ENCODE results near the gene MYRIP.

Gene MYRIP

GRCh38 chr3:39960515-39961191 lies 151.2 kb downstream of the MYRIP start:
- 83 to 94% methylated on average over 5 of the region's 5 CpGs for WGBS, 2 experiments
- Histone ChIP-seq H3K4me1 (ENCODE audit: control insufficient read depth, insufficient read depth, low read length) (no peaks in the 10 kb centered on the region), H3K36me3 (ENCODE audit: control insufficient read depth, insufficient read depth, low read length) (no peaks in the 10 kb centered on the region), H3K27ac (ENCODE audit: insufficient read depth, low read depth, low read length, poor library complexity, severe bottlenecking) (no peak overlapping the region), H3K4me3 (ENCODE audit: insufficient read depth, low read depth, low read length) (no peak overlapping the region), H3K9me3 (ENCODE audit: control insufficient read depth, low read length) (no peaks in the 10 kb centered on the region), H3K27me3 (ENCODE audit: control insufficient read depth, insufficient read depth, low read length, poor library complexity, severe bottlenecking) (no peaks in the 10 kb centered on the region)

- H3K4me3 ChIP-seq (ENCODE audit: insufficient read depth, low read depth, low read length) = no peak overlapping the region
- no peaks in the 10 kb centered on the region for H3K4me1 ChIP-seq (ENCODE audit: control insufficient read depth, insufficient read depth, low read length)
Observed at GRCh38 chr3:39961230-39961629, 151.8 kb downstream of the MYRIP start.

GRCh38 chr3:39962581-39962980 lies 153.2 kb downstream of the MYRIP start:
- Histone ChIP-seq H3K27ac (ENCODE audit: insufficient read depth, low read depth, low read length, poor library complexity, severe bottlenecking) (no peak overlapping the region), H3K36me3 (ENCODE audit: control insufficient read depth, insufficient read depth, low read length) (no peaks in the 10 kb centered on the region), H3K4me3 (ENCODE audit: insufficient read depth, low read depth, low read length) (no peak overlapping the region), H3K4me1 (ENCODE audit: control insufficient read depth, insufficient read depth, low read length) (no peaks in the 10 kb centered on the region), H3K9me3 (ENCODE audit: control insufficient read depth, low read length) (no peaks in the 10 kb centered on the region), H3K27me3 (ENCODE audit: control insufficient read depth, insufficient read depth, low read length, poor library complexity, severe bottlenecking) (no peaks in the 10 kb centered on the region)
- WGBS, 2 experiments = 86% methylated on average over 1 of the region's 1 CpG; no CpG with 5 or more reads in 1 of the 2 experiments

More at GRCh38 chr3:39961230-39961629, 151.8 kb downstream of the MYRIP start:
- Histone ChIP-seq H3K36me3 (ENCODE audit: control insufficient read depth, insufficient read depth, low read length) (no peaks in the 10 kb centered on the region), H3K9me3 (ENCODE audit: control insufficient read depth, low read length) (no peaks in the 10 kb centered on the region), H3K27me3 (ENCODE audit: control insufficient read depth, insufficient read depth, low read length, poor library complexity, severe bottlenecking) (no peaks in the 10 kb centered on the region), H3K27ac (ENCODE audit: insufficient read depth, low read depth, low read length, poor library complexity, severe bottlenecking) (no peak overlapping the region)
- WGBS, 2 experiments = 91 to 96% methylated on average over 3 of the region's 4 CpGs

GRCh38 chr3:39965461-39965860 lies 156.1 kb downstream of the MYRIP start:
- Histone ChIP-seq H3K27me3 (ENCODE audit: control insufficient read depth, insufficient read depth, low read length, poor library complexity, severe bottlenecking) (no peaks in the 10 kb centered on the region), H3K27ac (ENCODE audit: insufficient read depth, low read depth, low read length, poor library complexity, severe bottlenecking) (no peak overlapping the region)

GRCh38 chr3:39965997-39966396 lies 156.6 kb downstream of the MYRIP start:
- 95% methylated on average over 2 of the region's 2 CpGs for WGBS, 2 experiments

More at GRCh38 chr3:39965461-39965860, 156.1 kb downstream of the MYRIP start:
- H3K9me3 ChIP-seq (ENCODE audit: control insufficient read depth, low read length) = no peaks in the 10 kb centered on the region
- H3K4me1 ChIP-seq (ENCODE audit: control insufficient read depth, insufficient read depth, low read length) = no peaks in the 10 kb centered on the region
- no peaks in the 10 kb centered on the region for H3K36me3 ChIP-seq (ENCODE audit: control insufficient read depth, insufficient read depth, low read length)
- no peak overlapping the region for H3K4me3 ChIP-seq (ENCODE audit: insufficient read depth, low read depth, low read length)

GRCh38 chr3:39970982-39971381 lies 161.6 kb downstream of the MYRIP start:
- Histone ChIP-seq H3K27me3 (ENCODE audit: control insufficient read depth, insufficient read depth, low read length, poor library complexity, severe bottlenecking) (no peaks in the 10 kb centered on the region), H3K4me1 (ENCODE audit: control insufficient read depth, insufficient read depth, low read length) (no peaks in the 10 kb centered on the region), H3K27ac (ENCODE audit: insufficient read depth, low read depth, low read length, poor library complexity, severe bottlenecking) (no peak overlapping the region), H3K4me3 (ENCODE audit: insufficient read depth, low read depth, low read length) (no peak overlapping the region), H3K9me3 (ENCODE audit: control insufficient read depth, low read length) (no peaks in the 10 kb centered on the region), H3K36me3 (ENCODE audit: control insufficient read depth, insufficient read depth, low read length) (no peaks in the 10 kb centered on the region)
- 87 to 97% methylated on average over 1 to 2 of the region's 2 CpGs for WGBS, 2 experiments

More at GRCh38 chr3:39965997-39966396, 156.6 kb downstream of the MYRIP start:
- Histone ChIP-seq H3K27me3 (ENCODE audit: control insufficient read depth, insufficient read depth, low read length, poor library complexity, severe bottlenecking) (no peaks in the 10 kb centered on the region), H3K27ac (ENCODE audit: insufficient read depth, low read depth, low read length, poor library complexity, severe bottlenecking) (no peak overlapping the region), H3K9me3 (ENCODE audit: control insufficient read depth, low read length) (no peaks in the 10 kb centered on the region), H3K4me3 (ENCODE audit: insufficient read depth, low read depth, low read length) (no peak overlapping the region), H3K36me3 (ENCODE audit: control insufficient read depth, insufficient read depth, low read length) (no peaks in the 10 kb centered on the region), H3K4me1 (ENCODE audit: control insufficient read depth, insufficient read depth, low read length) (no peaks in the 10 kb centered on the region)

GRCh38 chr3:39971559-39972031 lies 162.2 kb downstream of the MYRIP start:
- WGBS, 2 experiments = 100% methylated on average over 1 of the region's 3 CpGs
- H3K9me3 ChIP-seq (ENCODE audit: control insufficient read depth, low read length) = no peaks in the 10 kb centered on the region
- H3K4me3 ChIP-seq (ENCODE audit: insufficient read depth, low read depth, low read length) = no peak overlapping the region
- no peaks in the 10 kb centered on the region for H3K4me1 ChIP-seq (ENCODE audit: control insufficient read depth, insufficient read depth, low read length)
- H3K27me3 ChIP-seq (ENCODE audit: control insufficient read depth, insufficient read depth, low read length, poor library complexity, severe bottlenecking) = no peaks in the 10 kb centered on the region
- H3K27ac ChIP-seq (ENCODE audit: insufficient read depth, low read depth, low read length, poor library complexity, severe bottlenecking) = no peak overlapping the region
- no peaks in the 10 kb centered on the region for H3K36me3 ChIP-seq (ENCODE audit: control insufficient read depth, insufficient read depth, low read length)

- H3K4me3 ChIP-seq (ENCODE audit: insufficient read depth, low read depth, low read length) = no peak overlapping the region
- no peaks in the 10 kb centered on the region for H3K4me1 ChIP-seq (ENCODE audit: control insufficient read depth, insufficient read depth, low read length)
- H3K27ac ChIP-seq (ENCODE audit: insufficient read depth, low read depth, low read length, poor library complexity, severe bottlenecking) = no peak overlapping the region
- H3K36me3 ChIP-seq (ENCODE audit: control insufficient read depth, insufficient read depth, low read length) = no peaks in the 10 kb centered on the region
- WGBS, 2 experiments = 92 to 95% methylated on average over 4 to 5 of the region's 5 CpGs
- no peaks in the 10 kb centered on the region for H3K9me3 ChIP-seq (ENCODE audit: control insufficient read depth, low read length)
- H3K27me3 ChIP-seq (ENCODE audit: control insufficient read depth, insufficient read depth, low read length, poor library complexity, severe bottlenecking) = no peaks in the 10 kb centered on the region
Observed at GRCh38 chr3:39972508-39972907, 163.1 kb downstream of the MYRIP start.

- no peaks in the 10 kb centered on the region for H3K27me3 ChIP-seq (ENCODE audit: control insufficient read depth, insufficient read depth, low read length, poor library complexity, severe bottlenecking)
- H3K36me3 ChIP-seq (ENCODE audit: control insufficient read depth, insufficient read depth, low read length) = no peaks in the 10 kb centered on the region
- H3K27ac ChIP-seq (ENCODE audit: insufficient read depth, low read depth, low read length, poor library complexity, severe bottlenecking) = no peak overlapping the region
- H3K4me3 ChIP-seq (ENCODE audit: insufficient read depth, low read depth, low read length) = no peak overlapping the region
- no peaks in the 10 kb centered on the region for H3K9me3 ChIP-seq (ENCODE audit: control insufficient read depth, low read length)
- WGBS, 2 experiments = 96 to 100% methylated on average over 5 of the region's 6 CpGs
- H3K4me1 ChIP-seq (ENCODE audit: control insufficient read depth, insufficient read depth, low read length) = no peaks in the 10 kb centered on the region
Observed at GRCh38 chr3:39977058-39977794, 167.8 kb downstream of the MYRIP start.

- Histone ChIP-seq H3K9me3 (ENCODE audit: control insufficient read depth, low read length) (no peaks in the 10 kb centered on the region), H3K36me3 (ENCODE audit: control insufficient read depth, insufficient read depth, low read length) (no peaks in the 10 kb centered on the region), H3K4me3 (ENCODE audit: insufficient read depth, low read depth, low read length) (no peak overlapping the region), H3K27me3 (ENCODE audit: control insufficient read depth, insufficient read depth, low read length, poor library complexity, severe bottlenecking) (no peaks in the 10 kb centered on the region), H3K27ac (ENCODE audit: insufficient read depth, low read depth, low read length, poor library complexity, severe bottlenecking) (no peak overlapping the region), H3K4me1 (ENCODE audit: control insufficient read depth, insufficient read depth, low read length) (no peaks in the 10 kb centered on the region)
- WGBS, 2 experiments = 91 to 92% methylated on average over 3 of the region's 3 CpGs
Observed at GRCh38 chr3:39978308-39978707, 168.9 kb downstream of the MYRIP start.
